Activated CD8-positive, alpha-beta memory T cell treated with anti-CD3 and anti-CD28 coated beads, Interleukin-2, amount 50 U/mL, for 24 hours (primary cell): ENCODE data around the gene MZT2B.
"Not testable (repeated sequence)": the region's sequence is repeated elsewhere in the genome, so short reads cannot be mapped to it uniquely, and the experiment has no call there.

Experiments
- DNase-seq: peaks from one replicate; pipeline ENCODE4 v3.0.0-alpha.2; 2020; ENCODE audit errors: extremely low read depth

The MZT2B gene

DNA sequence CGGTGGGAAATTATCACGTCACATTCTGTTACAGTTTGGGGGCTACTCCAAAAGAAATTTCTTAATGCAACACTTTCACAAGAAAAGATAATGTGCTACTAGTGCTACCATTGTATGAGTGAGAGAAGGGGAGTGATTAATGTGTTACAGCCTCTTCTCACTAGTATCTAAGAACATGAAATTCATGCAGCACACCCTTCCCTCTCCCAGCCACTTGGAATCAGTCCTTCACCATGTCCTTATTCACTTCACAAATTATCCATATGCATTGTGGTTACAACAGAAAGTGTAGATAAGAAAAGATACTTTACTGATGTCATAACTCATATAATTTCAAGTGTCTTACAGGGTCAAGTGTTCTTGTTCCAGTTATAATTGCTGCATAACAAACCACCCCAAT lies 37.1 kb downstream of the MZT2B start:
- DNase-seq, result not testable (repeated sequence)

DNA sequence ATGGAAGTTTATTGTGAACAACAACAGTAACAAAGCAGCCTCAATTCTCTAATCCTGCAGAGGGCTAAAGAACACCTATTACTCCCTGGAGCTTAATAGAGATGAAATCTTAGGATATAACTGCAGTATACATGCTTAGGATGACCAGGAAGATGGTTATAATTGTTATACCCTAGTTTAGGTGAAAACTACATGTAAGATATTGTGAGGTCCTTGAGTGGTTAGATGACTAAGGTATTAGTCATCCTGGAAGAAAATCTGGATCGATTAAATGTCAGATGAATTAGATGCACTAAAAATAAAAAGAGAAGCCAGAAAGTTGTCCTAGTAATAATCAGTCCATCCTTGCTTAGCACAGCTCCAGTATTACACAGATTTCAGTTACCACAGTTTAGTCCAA lies 38.4 kb downstream of the MZT2B start:
- DNase-seq, result not testable (repeated sequence)

DNA sequence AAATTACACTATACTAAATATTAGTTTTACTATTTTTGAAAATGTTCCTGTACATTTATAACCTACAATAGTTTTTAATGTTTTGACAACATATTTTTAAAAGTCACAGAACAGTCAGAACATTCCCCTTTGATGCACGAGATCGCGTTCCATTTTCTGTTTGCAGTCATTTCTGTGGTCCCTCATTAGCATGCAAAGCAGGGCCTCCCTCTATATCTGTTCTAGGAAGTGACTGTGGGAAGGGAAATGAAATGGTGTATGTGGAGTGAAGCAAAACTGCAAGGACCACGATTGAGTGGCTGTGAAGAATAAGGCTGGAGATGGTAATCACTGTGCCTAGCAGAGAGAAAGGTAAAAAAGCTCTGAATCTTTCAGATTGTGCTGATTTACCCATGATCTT lies 40.5 kb downstream of the MZT2B start:
- DNase-seq, result not testable (repeated sequence)

- DNase-seq, result not testable (repeated sequence)
Measured at GRCh38 chr2:130228005-130228404, 45.9 kb downstream of the MZT2B start.

GRCh38 chr2:130228467-130229160 lies 46.6 kb downstream of the MZT2B start:
- not testable (repeated sequence) for DNase-seq

DNA sequence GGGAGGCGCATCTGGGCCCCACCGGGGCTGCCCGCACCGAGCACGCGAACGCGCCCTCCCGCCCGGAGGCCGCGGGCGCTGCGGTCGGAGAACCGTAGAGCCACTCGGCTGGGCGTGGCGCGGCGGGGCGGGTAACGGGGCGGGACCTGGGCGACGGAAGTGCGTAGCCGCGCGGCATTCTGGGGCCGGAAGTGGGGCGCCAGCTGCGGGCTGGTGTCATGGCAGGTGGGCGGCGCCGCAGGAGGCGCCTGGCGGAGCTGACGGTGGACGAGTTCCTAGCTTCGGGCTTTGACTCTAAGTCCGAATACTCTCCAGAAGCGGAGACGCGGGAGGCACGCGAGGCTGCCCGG lies 47.1 kb downstream of the MZT2B start:
- not testable (repeated sequence) for DNase-seq

- DNase-seq, result not testable (repeated sequence)
Measured at GRCh38 chr2:130230376-130230775, 48.3 kb downstream of the MZT2B start.

DNA sequence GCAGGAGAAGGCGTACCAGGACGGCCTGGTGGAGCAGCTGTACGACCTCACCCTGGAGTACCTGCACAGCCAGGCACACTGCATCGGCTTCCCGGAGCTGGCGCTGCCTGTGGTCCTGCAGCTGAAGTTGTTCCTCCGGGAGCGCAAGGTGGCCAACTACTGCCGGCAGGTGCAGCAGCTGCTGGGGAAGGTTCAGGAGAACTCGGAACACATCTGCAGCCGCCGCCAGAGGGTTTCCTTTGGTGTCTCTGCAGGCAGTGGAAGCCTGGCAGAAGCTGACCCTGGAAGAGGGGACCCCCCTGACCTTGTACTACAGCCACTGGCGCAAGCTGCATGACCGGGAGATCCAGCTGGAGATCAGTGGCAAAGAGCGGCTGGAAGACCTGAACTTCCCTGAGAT lies 48.8 kb downstream of the MZT2B start:
- not testable (repeated sequence) for DNase-seq

DNA sequence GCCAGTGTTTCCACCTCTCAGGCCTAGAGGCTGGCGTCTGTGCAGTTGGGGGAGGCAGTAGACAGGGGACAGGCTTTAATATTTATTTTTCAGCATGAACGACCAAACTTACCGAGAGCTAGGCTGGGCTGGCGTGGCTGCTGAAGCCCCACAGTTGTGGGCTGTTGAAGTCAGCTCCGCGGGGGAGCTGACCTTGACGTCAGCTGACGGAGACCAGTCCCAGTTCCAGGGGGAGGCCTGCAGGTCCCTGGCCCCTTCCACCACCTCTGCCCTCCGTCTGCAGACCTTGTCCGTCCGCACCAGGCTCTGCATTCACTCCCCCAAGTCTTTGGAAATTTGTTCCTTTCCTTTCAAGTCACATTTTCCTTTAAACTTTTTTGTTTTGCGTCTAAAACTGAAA lies 49.6 kb downstream of the MZT2B start:
- no peak for DNase-seq

- not testable (repeated sequence) for DNase-seq
Measured at GRCh38 chr2:130233066-130233465, 51.0 kb downstream of the MZT2B start.

DNA sequence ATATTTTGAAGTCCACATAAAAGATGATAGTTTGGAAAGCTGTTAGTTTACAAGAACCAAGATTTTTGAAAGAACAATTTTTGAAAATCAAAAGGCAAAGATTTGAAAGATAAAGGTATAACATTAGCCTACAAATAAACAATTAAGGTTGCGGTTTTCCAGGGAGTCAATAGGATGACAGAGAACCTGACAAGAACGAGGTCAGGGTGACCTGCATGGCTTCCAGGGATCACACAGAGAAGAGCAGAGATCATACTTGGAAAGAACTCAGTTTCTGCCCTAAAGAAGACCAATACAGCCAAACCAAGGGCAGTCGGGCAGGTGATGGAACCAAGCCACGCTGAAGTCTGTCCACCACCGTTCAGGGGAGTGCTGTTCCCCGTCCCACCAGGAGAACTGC lies 57.5 kb downstream of the MZT2B start:
- DNase-seq, result not testable (repeated sequence)
